ENCODE data around the gene LRRN2.

Gene LRRN2

GRCh38 chr1:204613636-204614035, 71.9 kb downstream of the LRRN2 start:
- no peak for DNase-seq (ENCODE audit: low read depth)
- in situ Hi-C loops (cut with HindIII; ENCODE audit: low sequenced_read_pairs) = no loop called here
- no peak for TF ChIP-seq CTCF (IDR thresholded peaks at IDR 0.05; ENCODE audit: low read depth, low read length, missing control alignments)

GRCh38 chr1:204612326-204612725, 73.2 kb downstream of the LRRN2 start:
- in situ Hi-C loops (cut with HindIII; ENCODE audit: low sequenced_read_pairs) = no loop called here
- no peak for TF ChIP-seq CTCF (IDR thresholded peaks at IDR 0.05; ENCODE audit: low read depth, low read length, missing control alignments)
- DNase-seq (ENCODE audit: low read depth) = no peak
- no peak overlapping the region for H3K4me3 ChIP-seq (ENCODE audit: low read depth, low read length)

More at GRCh38 chr1:204613636-204614035, 71.9 kb downstream of the LRRN2 start:
- H3K4me3 ChIP-seq (ENCODE audit: low read depth, low read length) = no peak overlapping the region

GRCh38 chr1:204611036-204611435, 74.5 kb downstream of the LRRN2 start:
- H3K4me3 ChIP-seq (ENCODE audit: low read depth, low read length) = no peak overlapping the region
- in situ Hi-C loops (cut with HindIII; ENCODE audit: low sequenced_read_pairs) = no loop called here
- DNase-seq (ENCODE audit: low read depth) = no peak
- TF ChIP-seq CTCF (IDR thresholded peaks at IDR 0.05; ENCODE audit: low read depth, low read length, missing control alignments) = no peak

GRCh38 chr1:204607910-204608309, 77.6 kb downstream of the LRRN2 start:
- H3K4me3 ChIP-seq (ENCODE audit: low read depth, low read length) = no peak overlapping the region
- TF ChIP-seq CTCF (IDR thresholded peaks at IDR 0.05; ENCODE audit: low read depth, low read length, missing control alignments) = no peak
- DNase-seq (ENCODE audit: low read depth) = no peak
- in situ Hi-C loops (cut with HindIII; ENCODE audit: low sequenced_read_pairs) = no loop called here

- no peak overlapping the region for H3K4me3 ChIP-seq (ENCODE audit: low read depth, low read length)
- no peak for TF ChIP-seq CTCF (IDR thresholded peaks at IDR 0.05; ENCODE audit: low read depth, low read length, missing control alignments)
- DNase-seq (ENCODE audit: low read depth) = no peak
- in situ Hi-C loops (cut with HindIII; ENCODE audit: low sequenced_read_pairs) = no loop called here
Observed at GRCh38 chr1:204605791-204606190, 79.7 kb downstream of the LRRN2 start.

- H3K4me3 ChIP-seq (ENCODE audit: low read depth, low read length) = no peak overlapping the region
- TF ChIP-seq CTCF (IDR thresholded peaks at IDR 0.05; ENCODE audit: low read depth, low read length, missing control alignments) = no peak
- DNase-seq (ENCODE audit: low read depth) = no peak
- in situ Hi-C loops (cut with HindIII; ENCODE audit: low sequenced_read_pairs) = no loop called here
Observed at GRCh38 chr1:204602871-204603542, 82.5 kb downstream of the LRRN2 start.
